Peyer's patch (tissue), 4 donors: Measurements from ENCODE around the gene OPTC. TPM values are rescaled to one million over a fixed set of nuclear protein-coding genes. Genes with fewer than 3 reads are reported as not detected.
A peak's percentile ranks its signal among the peaks of the same experiment; 100 is the strongest.

Experiments
- DNase-seq, 3 donors: peaks; one replicate each; pipeline ENCODE4 v3.0.0-alpha.2; 2017 to 2019
- H3K27ac ChIP-seq, 4 donors: fragments of 200-600 bp; sonication (generic); one replicate each; pipeline ENCODE4 v1.5.1; 2016 to 2019
- H3K27me3 ChIP-seq, 2 donors: fragments of 200-600 bp; sonication (generic); one replicate each; pipeline ENCODE4 v1.5.1; 2019
- H3K36me3 ChIP-seq, 3 donors: fragments of 200-600 bp; sonication (generic); one replicate each; pipeline ENCODE4 v1.5.1; 2016 to 2019
- H3K4me1 ChIP-seq, 4 donors: fragments of 200-600 bp; sonication (generic); one replicate each; pipeline ENCODE4 v1.5.1; 2016 to 2019
- H3K4me3 ChIP-seq, 4 donors: fragments of 200-600 bp; sonication (generic); 1 replicate in 3 of 4; 2 replicates in 1 of 4; pipeline ENCODE4 v1.5.1; 2016 to 2019; ENCODE audit warnings: mild to moderate bottlenecking in 1 of 4
- H3K9me3 ChIP-seq, 4 donors: fragments of 200-600 bp; sonication (generic); one replicate each; pipeline ENCODE4 v1.5.1; 2016 to 2019; ENCODE audit warnings: mild to moderate bottlenecking in 1 of 4
- POLR2A ChIP-seq, 2 donors: fragments of 450-650 bp; IDR thresholded peaks; one replicate each; pipeline ENCODE4 v1.5.1; 2017; ENCODE audit warnings: antibody characterized with exemption in 2 of 2, mild to moderate bottlenecking in 2 of 2, moderate library complexity in 2 of 2
- total RNA-seq, 4 donors: library from RNA; depleted of rRNA; stranded (reverse); fragments of >200 nt; gene quantifications; one replicate each; pipeline ENCODE4 v1.1.0, GENCODE V29; 2016
- TF ChIP-seq, protein P1 (sequence below), 6 experiments: fragments of 450-650 bp in 4 of 6; fragments of 200-600 bp in 2 of 6; sonication (generic) in 1 of 6; IDR thresholded peaks; one replicate each; pipeline ENCODE4 v1.5.1; 2017 to 2019; ENCODE audit warnings: antibody characterized with exemption in 6 of 6, mild to moderate bottlenecking in 3 of 6, moderate library complexity in 1 of 6

The OPTC gene
- total RNA-seq, 4 donors from 2014 or later: not detected

DNA sequence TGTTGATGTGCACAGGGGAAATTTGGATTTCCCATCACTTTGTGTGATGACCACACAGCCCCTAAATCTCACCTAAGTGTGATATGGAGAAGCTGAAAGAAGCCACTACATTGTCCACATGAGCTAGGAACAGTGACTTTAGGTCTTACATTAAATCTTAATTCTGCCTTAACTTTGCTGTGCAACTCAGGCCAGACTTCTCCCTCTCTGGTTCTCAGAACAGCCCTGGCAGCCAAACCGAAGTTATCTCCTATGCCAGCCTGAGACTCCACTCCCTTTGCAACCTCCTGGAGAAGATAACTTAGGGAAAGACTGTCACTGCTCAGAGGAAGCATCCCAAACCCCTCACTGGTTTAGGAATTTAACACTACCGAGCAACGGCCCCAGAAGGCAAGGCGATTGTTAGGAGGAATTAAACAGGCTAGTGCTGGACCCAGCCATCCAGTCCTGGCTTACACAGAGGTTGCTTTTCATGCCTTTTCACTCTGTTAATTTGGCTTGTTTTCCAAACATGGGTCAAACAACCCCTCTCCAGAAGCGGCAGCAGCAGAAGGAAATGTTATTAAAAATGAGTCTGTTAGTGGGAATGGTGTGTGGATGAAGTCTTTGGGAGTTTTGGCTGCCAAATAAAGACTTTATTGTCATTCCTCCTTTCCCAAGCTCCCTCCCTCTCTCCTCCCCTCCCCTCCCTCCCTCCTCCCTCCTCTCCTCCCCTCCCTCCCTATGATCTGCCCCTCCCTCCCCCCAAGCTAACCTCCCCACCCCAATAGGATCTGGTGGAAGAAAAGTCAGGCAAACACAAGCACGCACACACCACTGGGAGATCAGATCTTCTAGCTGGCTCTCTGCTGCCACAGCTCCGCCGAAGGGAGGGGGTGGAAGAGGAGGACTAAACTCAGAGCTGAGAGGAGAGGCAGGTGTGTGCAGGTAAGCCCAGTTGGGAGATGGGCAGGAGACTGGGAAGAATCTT, 18.7 kb upstream of the OPTC start, which contains the start of gene PRELP:
PRELP (plus strand) TSS at position 795 of the 970 bp plus-strand sequence. CDS start 7,379 bp downstream, outside the sequence.
- Histone ChIP-seq H3K36me3 (no peaks in the 10 kb centered on the region), H3K27me3 (no peaks in the 10 kb centered on the region), H3K4me3 (peak within 1 kb of the TSS in 3 of 4 donors; percentile 30 to 36 (median 34)), H3K27ac (peak within 1 kb of the TSS in 3 of 4 donors; percentile 62 to 65 (median 64)), H3K4me1 (no peaks in the 10 kb centered on the region), H3K9me3 (no peaks in the 10 kb centered on the region)
- peak in 2 of 3 donors; percentile 46 to 65 for DNase-seq
- TF ChIP-seq POLR2A (IDR thresholded peaks at IDR 0.05): no peak

DNA sequence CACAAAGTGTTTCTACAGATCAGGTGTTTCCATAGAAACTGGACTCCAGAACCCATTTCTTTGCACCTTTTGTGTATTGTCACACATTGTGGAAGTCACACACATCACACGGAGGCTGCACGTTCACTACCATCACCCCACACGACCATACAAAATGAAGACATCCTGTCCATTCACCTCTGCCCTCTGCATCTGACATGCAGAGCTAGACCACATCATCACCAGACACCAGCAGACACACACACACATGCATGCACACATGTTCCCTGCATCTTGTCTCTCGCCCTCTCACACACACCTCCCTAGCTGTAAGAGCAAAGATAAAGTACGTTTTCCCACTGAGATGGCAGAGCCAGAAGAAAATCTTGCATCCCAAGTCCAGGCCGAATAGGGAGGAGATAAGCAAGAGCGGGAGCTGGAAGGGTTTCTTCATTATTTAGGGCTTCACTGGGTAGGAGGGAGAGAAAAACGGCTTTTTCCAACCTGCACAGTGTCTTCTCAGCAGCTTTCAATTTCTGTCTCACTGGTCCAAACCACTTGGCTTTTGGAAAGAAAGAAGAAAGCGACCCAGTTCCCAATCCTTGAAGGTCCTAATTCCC, 17.6 kb upstream of the OPTC start:
- peak overlapping the region in 3 of 4 donors; percentile 30 to 36 (median 34) for H3K4me3 ChIP-seq
- peak overlapping the region in 3 of 4 donors; percentile 62 to 65 (median 64) for H3K27ac ChIP-seq
- no peaks in the 10 kb centered on the region for H3K9me3 ChIP-seq
- DNase-seq: no peak
- peaks cover 0 to 10% (median 0%) of the 10 kb centered on the region in 4 donors for H3K4me1 ChIP-seq
- H3K36me3 ChIP-seq: no peaks in the 10 kb centered on the region
- no peaks in the 10 kb centered on the region for H3K27me3 ChIP-seq
- TF ChIP-seq, protein P1, sequence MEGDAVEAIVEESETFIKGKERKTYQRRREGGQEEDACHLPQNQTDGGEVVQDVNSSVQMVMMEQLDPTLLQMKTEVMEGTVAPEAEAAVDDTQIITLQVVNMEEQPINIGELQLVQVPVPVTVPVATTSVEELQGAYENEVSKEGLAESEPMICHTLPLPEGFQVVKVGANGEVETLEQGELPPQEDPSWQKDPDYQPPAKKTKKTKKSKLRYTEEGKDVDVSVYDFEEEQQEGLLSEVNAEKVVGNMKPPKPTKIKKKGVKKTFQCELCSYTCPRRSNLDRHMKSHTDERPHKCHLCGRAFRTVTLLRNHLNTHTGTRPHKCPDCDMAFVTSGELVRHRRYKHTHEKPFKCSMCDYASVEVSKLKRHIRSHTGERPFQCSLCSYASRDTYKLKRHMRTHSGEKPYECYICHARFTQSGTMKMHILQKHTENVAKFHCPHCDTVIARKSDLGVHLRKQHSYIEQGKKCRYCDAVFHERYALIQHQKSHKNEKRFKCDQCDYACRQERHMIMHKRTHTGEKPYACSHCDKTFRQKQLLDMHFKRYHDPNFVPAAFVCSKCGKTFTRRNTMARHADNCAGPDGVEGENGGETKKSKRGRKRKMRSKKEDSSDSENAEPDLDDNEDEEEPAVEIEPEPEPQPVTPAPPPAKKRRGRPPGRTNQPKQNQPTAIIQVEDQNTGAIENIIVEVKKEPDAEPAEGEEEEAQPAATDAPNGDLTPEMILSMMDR (IDR thresholded peaks at IDR 0.05): no peak
- TF ChIP-seq POLR2A (IDR thresholded peaks at IDR 0.05): no peak

DNA sequence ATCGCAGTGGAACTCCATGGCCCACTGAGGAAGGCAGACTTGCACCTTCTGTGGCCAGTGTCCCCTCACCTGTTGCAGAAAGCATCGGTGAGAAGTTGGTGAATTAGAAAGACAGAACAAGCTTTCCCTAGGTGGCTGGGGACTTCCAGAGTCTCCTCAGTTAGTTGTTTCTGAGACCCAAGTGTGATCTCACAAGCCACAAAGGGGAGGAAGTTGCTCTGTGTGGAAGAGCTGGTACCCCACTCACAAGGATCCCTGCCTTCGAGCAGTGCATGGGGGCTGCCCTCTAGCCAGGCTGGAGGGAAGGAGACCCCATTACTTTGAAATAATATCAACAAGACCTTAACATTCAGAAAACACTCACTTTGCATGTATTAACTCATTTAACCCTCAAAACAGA, 16.2 kb upstream of the OPTC start:
- no peaks in the 10 kb centered on the region for H3K9me3 ChIP-seq
- peaks cover 0 to 10% (median 0%) of the 10 kb centered on the region in 4 donors for H3K4me1 ChIP-seq
- H3K4me3 ChIP-seq: peak overlapping the region in 2 of 4 donors; percentile 2 to 36
- H3K36me3 ChIP-seq: no peaks in the 10 kb centered on the region
- TF ChIP-seq POLR2A (IDR thresholded peaks at IDR 0.05): no peak
- TF ChIP-seq, protein P1 (IDR thresholded peaks at IDR 0.05): no peak
- H3K27me3 ChIP-seq: no peaks in the 10 kb centered on the region
- DNase-seq: no peak
- H3K27ac ChIP-seq: peak overlapping the region; percentile 25 to 65 (median 54)

DNA sequence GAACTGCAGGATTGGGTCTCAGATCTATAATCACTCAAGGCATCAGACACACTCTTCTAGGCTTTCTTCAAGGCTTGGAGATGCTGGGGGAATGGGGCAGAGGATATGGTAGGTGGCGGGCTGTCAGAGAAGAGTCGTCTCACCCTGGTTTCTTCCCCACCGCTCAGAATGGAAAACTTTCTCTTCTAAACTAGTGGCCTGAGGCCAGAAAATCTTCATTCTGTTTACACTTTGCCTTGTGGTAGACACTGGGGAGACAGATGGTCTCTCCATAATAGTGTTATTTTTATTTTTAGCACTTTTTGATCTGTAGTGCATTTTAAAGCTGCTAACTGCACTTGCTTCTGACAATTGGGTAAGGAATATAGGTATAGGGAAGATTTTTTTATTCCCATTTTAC, 15.7 kb upstream of the OPTC start:
- Histone ChIP-seq H3K36me3 (no peaks in the 10 kb centered on the region), H3K27me3 (no peaks in the 10 kb centered on the region), H3K4me1 (peaks cover 0 to 10% (median 0%) of the 10 kb centered on the region in 4 donors), H3K27ac (peak overlapping the region in 3 of 4 donors; percentile 47 to 65 (median 49)), H3K4me3 (peak overlapping the region in 1 of 4 donors; percentile 36), H3K9me3 (no peaks in the 10 kb centered on the region)
- no peak for TF ChIP-seq POLR2A (IDR thresholded peaks at IDR 0.05)
- TF ChIP-seq, protein P1 (IDR thresholded peaks at IDR 0.05): no peak
- no peak for DNase-seq

DNA sequence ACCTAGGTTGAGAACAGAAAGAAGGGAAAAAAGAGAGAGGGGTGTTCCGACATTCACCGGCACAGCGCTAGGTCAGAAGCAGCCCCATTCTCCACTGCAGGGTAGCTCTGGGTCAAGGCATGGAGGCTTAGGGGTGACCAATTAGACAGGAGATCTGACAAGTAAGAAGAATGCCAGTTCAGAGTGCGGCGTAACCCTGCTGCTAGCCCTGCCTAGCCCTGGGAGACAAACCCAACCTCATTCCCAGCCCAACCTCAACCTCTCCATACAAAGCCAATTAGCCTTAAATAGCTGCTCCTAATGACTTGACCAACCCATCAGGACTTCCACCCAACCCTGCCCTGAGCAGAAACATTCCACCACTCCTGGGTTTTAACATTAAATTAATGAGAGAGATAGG, 15.0 kb upstream of the OPTC start:
- TF ChIP-seq POLR2A (IDR thresholded peaks at IDR 0.05): no peak
- TF ChIP-seq, protein P1 (IDR thresholded peaks at IDR 0.05): no peak
- peak overlapping the region in 3 of 4 donors; percentile 47 to 65 (median 49) for H3K27ac ChIP-seq
- H3K4me1 ChIP-seq: peaks cover 0 to 10% (median 0%) of the 10 kb centered on the region in 4 donors
- H3K9me3 ChIP-seq: no peaks in the 10 kb centered on the region
- H3K36me3 ChIP-seq: no peaks in the 10 kb centered on the region
- peak overlapping the region in 1 of 4 donors; percentile 36 for H3K4me3 ChIP-seq
- DNase-seq: no peak
- H3K27me3 ChIP-seq: no peaks in the 10 kb centered on the region
